Middle frontal gyrus (tissue), 1 donor: ENCODE results near the gene ICAM1.

Experiments used
- DNase-seq: peaks from one replicate; pipeline ENCODE4 v3.0.0-alpha.2; 2015; ENCODE audit warnings: low spot score; ENCODE audit errors: extremely low spot score

ICAM1 gene

GRCh38 chr19:10243606-10244005 is 27.3 kb upstream of the ICAM1 start:
- DNase-seq: no peak

- no peak for DNase-seq
These were observed 25.6 kb upstream of the ICAM1 start for GRCh38 chr19:10245189-10245939.

- no peak for DNase-seq
These were observed 24.4 kb upstream of the ICAM1 start for GRCh38 chr19:10246511-10246910.

- DNase-seq: peak; percentile 98
These were observed 18.9 kb upstream of the ICAM1 start, which contains the start of gene MRPL4 for GRCh38 chr19:10251792-10252694. TSS of gene MRPL4 (plus strand) at chr19:10252214. CDS start at chr19:10252254, 40 bp downstream.

- no peak for DNase-seq
These were observed 18.2 kb upstream of the ICAM1 start for GRCh38 chr19:10252707-10253106.

GRCh38 chr19:10254244-10254643 is 16.7 kb upstream of the ICAM1 start:
- DNase-seq: no peak

- no peak for DNase-seq
These were observed 15.6 kb upstream of the ICAM1 start for GRCh38 chr19:10255358-10255757.

GRCh38 chr19:10256551-10256950 is 14.4 kb upstream of the ICAM1 start:
- DNase-seq: no peak

- DNase-seq: no peak
These were observed 13.8 kb upstream of the ICAM1 start for GRCh38 chr19:10256970-10257615.

GRCh38 chr19:10258080-10258710 is 12.7 kb upstream of the ICAM1 start:
- DNase-seq: no peak

- DNase-seq: peak; percentile 54
These were observed 11.6 kb upstream of the ICAM1 start for GRCh38 chr19:10259162-10259905.

- DNase-seq: no peak
These were observed 10.8 kb upstream of the ICAM1 start for GRCh38 chr19:10260141-10260584.

GRCh38 chr19:10262771-10263170 is 8.1 kb upstream of the ICAM1 start:
- no peak for DNase-seq

GRCh38 chr19:10266706-10267105 is 4.2 kb upstream of the ICAM1 start:
- DNase-seq: no peak

GRCh38 chr19:10268071-10268470 is 2.8 kb upstream of the ICAM1 start:
- no peak for DNase-seq

GRCh38 chr19:10269333-10270179 is 1.4 kb upstream of the ICAM1 start:
- DNase-seq: no peak

- DNase-seq: no peak
These were observed 722 bp upstream of the ICAM1 start for GRCh38 chr19:10270180-10270615.

- no peak for DNase-seq
These were observed 695 bp downstream of the ICAM1 start for GRCh38 chr19:10271543-10272086.

GRCh38 chr19:10274589-10274988 is 3.7 kb downstream of the ICAM1 start:
- DNase-seq: no peak
